ENCODE results near the gene TLE4. TPM values are rescaled to one million over a fixed set of nuclear protein-coding genes. Genes with fewer than 3 reads are reported as not detected.

The TLE4 gene
- polyA plus RNA-seq, 1 of the 3 experiments (the other 2 are of a cell fraction): 40.4 TPM

GRCh38 chr9:79588488-79589223 lies 16.9 kb downstream of the TLE4 start:
- H3K4me2 ChIP-seq: no peak overlapping the region
- H4K20me1 ChIP-seq (ENCODE audit: insufficient read depth): peaks cover 89% of the 10 kb centered on the region
- WGBS (ENCODE audit: low lambda C conversion rate): 93% methylated on average over 3 of the region's 3 CpGs
- H2AFZ ChIP-seq (ENCODE audit: low read depth): no peak overlapping the region
- peaks cover 30 to 47% of the 10 kb centered on the region in 2 experiments for H3K36me3 ChIP-seq (replicated peaks in 1 of 2; ENCODE audit: control insufficient read depth in 1 of 2, insufficient read depth in 2 of 2, low read length in 1 of 2)
- no peak for TF ChIP-seq NRF1 (IDR thresholded peaks at IDR 0.05; ENCODE audit: low read depth, low read length)
- TF ChIP-seq EP300 (IDR thresholded peaks at IDR 0.05; ENCODE audit: borderline replicate concordance in 1 of 2, low read depth in 1 of 2, low read length in 1 of 2): no peak
- ChIA-PET POLR2A (no interaction called here), CTCF (no interaction called here)
- H3K27ac ChIP-seq (ENCODE audit: low read depth in 2 of 2, low read length in 1 of 2): no peak overlapping the region
- H3K9me2 ChIP-seq: no peaks in the 10 kb centered on the region
- H3K27me3 ChIP-seq (ENCODE audit: insufficient read depth): no peaks in the 10 kb centered on the region
- H3K9ac ChIP-seq: no peak overlapping the region
- DNase-seq: no peak
- H3K79me2 ChIP-seq (ENCODE audit: insufficient read depth): peaks cover 100% of the 10 kb centered on the region
- H3K4me1 ChIP-seq (ENCODE audit: control insufficient read depth in 1 of 2, insufficient read depth in 2 of 2, low read depth in 1 of 2, low read length in 1 of 2): peaks cover 0 to 8% of the 10 kb centered on the region in 2 experiments; a peak in 2 of 4 replicates
- H3K4me3 ChIP-seq (ENCODE audit: low read depth in 2 of 2, low read length in 1 of 2): no peak overlapping the region
- H3K9me3 ChIP-seq: no peaks in the 10 kb centered on the region
- H3F3A ChIP-seq (replicated peaks; ENCODE audit: insufficient read depth): no peaks in the 10 kb centered on the region

DNA sequence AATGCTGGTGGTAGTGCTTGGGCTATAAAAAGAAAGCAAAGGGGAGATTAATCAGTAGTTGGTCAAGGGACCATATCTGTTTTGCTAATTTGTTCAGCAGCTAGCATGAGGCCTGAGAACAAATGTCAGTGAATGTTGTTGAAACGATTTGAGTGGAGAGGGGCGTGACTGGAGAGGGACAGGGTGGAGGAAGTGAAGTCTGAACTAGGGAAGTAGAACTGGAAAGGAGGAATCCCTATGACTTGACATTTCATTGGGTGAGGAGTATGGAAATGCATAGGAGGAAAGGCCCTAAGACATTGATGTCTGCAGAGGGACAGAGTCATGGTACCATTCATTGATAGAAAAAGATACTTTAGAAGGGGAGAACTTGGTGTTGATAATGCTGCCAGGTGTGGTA lies 19.7 kb downstream of the TLE4 start:
- H3K79me2 ChIP-seq (ENCODE audit: insufficient read depth): peaks cover 100% of the 10 kb centered on the region
- peaks cover 80% of the 10 kb centered on the region for H4K20me1 ChIP-seq (ENCODE audit: insufficient read depth)

More for the DNA sequence above, 19.7 kb downstream of the TLE4 start:
- H3F3A ChIP-seq (replicated peaks; ENCODE audit: insufficient read depth): no peaks in the 10 kb centered on the region
- ChIA-PET CTCF (no interaction called here), POLR2A (no interaction called here)
- TF ChIP-seq TAF1 (IDR thresholded peaks at IDR 0.05; ENCODE audit: borderline replicate concordance, low read depth, low read length) (no peak), POLR2AphosphoS5 (IDR thresholded peaks at IDR 0.05; ENCODE audit: low read depth, low read length) (no peak), ZBTB33 (IDR thresholded peaks at IDR 0.05; ENCODE audit: borderline replicate concordance, low read depth) (no peak), JUND (IDR thresholded peaks at IDR 0.05) (no peak), EZH2phosphoT487 (IDR thresholded peaks at IDR 0.05; ENCODE audit: borderline replicate concordance, low read depth) (no peak)
- TF ChIP-seq, protein P1, sequence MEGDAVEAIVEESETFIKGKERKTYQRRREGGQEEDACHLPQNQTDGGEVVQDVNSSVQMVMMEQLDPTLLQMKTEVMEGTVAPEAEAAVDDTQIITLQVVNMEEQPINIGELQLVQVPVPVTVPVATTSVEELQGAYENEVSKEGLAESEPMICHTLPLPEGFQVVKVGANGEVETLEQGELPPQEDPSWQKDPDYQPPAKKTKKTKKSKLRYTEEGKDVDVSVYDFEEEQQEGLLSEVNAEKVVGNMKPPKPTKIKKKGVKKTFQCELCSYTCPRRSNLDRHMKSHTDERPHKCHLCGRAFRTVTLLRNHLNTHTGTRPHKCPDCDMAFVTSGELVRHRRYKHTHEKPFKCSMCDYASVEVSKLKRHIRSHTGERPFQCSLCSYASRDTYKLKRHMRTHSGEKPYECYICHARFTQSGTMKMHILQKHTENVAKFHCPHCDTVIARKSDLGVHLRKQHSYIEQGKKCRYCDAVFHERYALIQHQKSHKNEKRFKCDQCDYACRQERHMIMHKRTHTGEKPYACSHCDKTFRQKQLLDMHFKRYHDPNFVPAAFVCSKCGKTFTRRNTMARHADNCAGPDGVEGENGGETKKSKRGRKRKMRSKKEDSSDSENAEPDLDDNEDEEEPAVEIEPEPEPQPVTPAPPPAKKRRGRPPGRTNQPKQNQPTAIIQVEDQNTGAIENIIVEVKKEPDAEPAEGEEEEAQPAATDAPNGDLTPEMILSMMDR (IDR thresholded peaks at IDR 0.05): no peak
- 84% methylated on average over 2 of the region's 2 CpGs for WGBS (ENCODE audit: low lambda C conversion rate)
- no peaks in the 10 kb centered on the region; a peak in 1 of 4 replicates for H3K4me1 ChIP-seq (ENCODE audit: control insufficient read depth in 1 of 2, insufficient read depth in 2 of 2, low read depth in 1 of 2, low read length in 1 of 2)
- H3K27ac ChIP-seq (ENCODE audit: low read depth in 2 of 2, low read length in 1 of 2): no peak overlapping the region
- H2AFZ ChIP-seq (ENCODE audit: low read depth): no peak overlapping the region
- H3K9ac ChIP-seq: no peak overlapping the region
- H3K36me3 ChIP-seq (replicated peaks in 1 of 2; ENCODE audit: control insufficient read depth in 1 of 2, insufficient read depth in 2 of 2, low read length in 1 of 2): peaks cover 39 to 42% of the 10 kb centered on the region in 2 experiments
- H3K4me3 ChIP-seq (ENCODE audit: low read depth in 2 of 2, low read length in 1 of 2): no peak overlapping the region
- H3K9me3 ChIP-seq: no peaks in the 10 kb centered on the region
- H3K4me2 ChIP-seq: no peak overlapping the region
- no peak for DNase-seq
- no peaks in the 10 kb centered on the region for H3K9me2 ChIP-seq
- H3K27me3 ChIP-seq (ENCODE audit: insufficient read depth): no peaks in the 10 kb centered on the region

Data from SK-N-SH (cell line).